ENCODE measurements around the gene RNF40.

GRCh38 chr16:30771726-30772125, 9.6 kb downstream of the RNF40 start:
- TF ChIP-seq EZH2 (optimal IDR thresholded peaks at IDR 0.05; ENCODE audit: low read depth, low read length) (no peak), CTCF (IDR thresholded peaks at IDR 0.05; ENCODE audit: low read length) (no peak), EZH2phosphoT487 (IDR thresholded peaks at IDR 0.05; ENCODE audit: low read length) (no peak)

Measured in MM.1S (cell line).